ENCODE data around the gene LYRM4.

GRCh38 chr6:5219011-5219691 is 41.6 kb downstream of the LYRM4 start:
- TF ChIP-seq, protein P1, sequence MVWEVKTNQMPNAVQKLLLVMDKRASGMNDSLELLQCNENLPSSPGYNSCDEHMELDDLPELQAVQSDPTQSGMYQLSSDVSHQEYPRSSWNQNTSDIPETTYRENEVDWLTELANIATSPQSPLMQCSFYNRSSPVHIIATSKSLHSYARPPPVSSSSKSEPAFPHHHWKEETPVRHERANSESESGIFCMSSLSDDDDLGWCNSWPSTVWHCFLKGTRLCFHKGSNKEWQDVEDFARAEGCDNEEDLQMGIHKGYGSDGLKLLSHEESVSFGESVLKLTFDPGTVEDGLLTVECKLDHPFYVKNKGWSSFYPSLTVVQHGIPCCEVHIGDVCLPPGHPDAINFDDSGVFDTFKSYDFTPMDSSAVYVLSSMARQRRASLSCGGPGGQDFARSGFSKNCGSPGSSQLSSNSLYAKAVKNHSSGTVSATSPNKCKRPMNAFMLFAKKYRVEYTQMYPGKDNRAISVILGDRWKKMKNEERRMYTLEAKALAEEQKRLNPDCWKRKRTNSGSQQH (CRISPR knock-in tag; IDR thresholded peaks at IDR 0.05), result no peak
- TF ChIP-seq SIN3A (IDR thresholded peaks at IDR 0.05; ENCODE audit: borderline replicate concordance in 2 of 2, control insufficient read depth in 1 of 2, low read depth in 2 of 2, low read length in 2 of 2) (no peak), CTCF (IDR thresholded peaks at IDR 0.05 in 2 of 3, conservative IDR thresholded peaks at IDR 0.05 in 1 of 3; ENCODE audit: insufficient read depth in 2 of 3, low read depth in 1 of 3, low read length in 3 of 3) (no peak), ATF3 (IDR thresholded peaks at IDR 0.05) (no peak), ATF3 (CRISPR knock-in tag; conservative IDR thresholded peaks at IDR 0.05) (no peak), PCBP1 (IDR thresholded peaks at IDR 0.05; ENCODE audit: low read depth, low read length, poor library complexity, severe bottlenecking) (no peak), PPARD (CRISPR knock-in tag; IDR thresholded peaks at IDR 0.05) (no peak), ZBTB1 (CRISPR knock-in tag; IDR thresholded peaks at IDR 0.05; ENCODE audit: borderline replicate concordance, low read depth) (no peak), MYC (IDR thresholded peaks at IDR 0.05; ENCODE audit: low read depth, low read length) (no peak), MYC (CRISPR knock-in tag; IDR thresholded peaks at IDR 0.05; ENCODE audit: borderline replicate concordance, low read depth) (no peak), SREBF2 (CRISPR knock-in tag; IDR thresholded peaks at IDR 0.05) (no peak), HDAC2 (IDR thresholded peaks at IDR 0.05) (no peak)
- TF ChIP-seq, protein P2, sequence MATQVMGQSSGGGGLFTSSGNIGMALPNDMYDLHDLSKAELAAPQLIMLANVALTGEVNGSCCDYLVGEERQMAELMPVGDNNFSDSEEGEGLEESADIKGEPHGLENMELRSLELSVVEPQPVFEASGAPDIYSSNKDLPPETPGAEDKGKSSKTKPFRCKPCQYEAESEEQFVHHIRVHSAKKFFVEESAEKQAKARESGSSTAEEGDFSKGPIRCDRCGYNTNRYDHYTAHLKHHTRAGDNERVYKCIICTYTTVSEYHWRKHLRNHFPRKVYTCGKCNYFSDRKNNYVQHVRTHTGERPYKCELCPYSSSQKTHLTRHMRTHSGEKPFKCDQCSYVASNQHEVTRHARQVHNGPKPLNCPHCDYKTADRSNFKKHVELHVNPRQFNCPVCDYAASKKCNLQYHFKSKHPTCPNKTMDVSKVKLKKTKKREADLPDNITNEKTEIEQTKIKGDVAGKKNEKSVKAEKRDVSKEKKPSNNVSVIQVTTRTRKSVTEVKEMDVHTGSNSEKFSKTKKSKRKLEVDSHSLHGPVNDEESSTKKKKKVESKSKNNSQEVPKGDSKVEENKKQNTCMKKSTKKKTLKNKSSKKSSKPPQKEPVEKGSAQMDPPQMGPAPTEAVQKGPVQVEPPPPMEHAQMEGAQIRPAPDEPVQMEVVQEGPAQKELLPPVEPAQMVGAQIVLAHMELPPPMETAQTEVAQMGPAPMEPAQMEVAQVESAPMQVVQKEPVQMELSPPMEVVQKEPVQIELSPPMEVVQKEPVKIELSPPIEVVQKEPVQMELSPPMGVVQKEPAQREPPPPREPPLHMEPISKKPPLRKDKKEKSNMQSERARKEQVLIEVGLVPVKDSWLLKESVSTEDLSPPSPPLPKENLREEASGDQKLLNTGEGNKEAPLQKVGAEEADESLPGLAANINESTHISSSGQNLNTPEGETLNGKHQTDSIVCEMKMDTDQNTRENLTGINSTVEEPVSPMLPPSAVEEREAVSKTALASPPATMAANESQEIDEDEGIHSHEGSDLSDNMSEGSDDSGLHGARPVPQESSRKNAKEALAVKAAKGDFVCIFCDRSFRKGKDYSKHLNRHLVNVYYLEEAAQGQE (IDR thresholded peaks at IDR 0.05; ENCODE audit: borderline replicate concordance), result no peak
- TF ChIP-seq, protein P2 (CRISPR knock-in tag; IDR thresholded peaks at IDR 0.05; ENCODE audit: low read depth), result no peak

All from K562 (cell line).